Naive thymus-derived CD4-positive, alpha-beta T cell (primary cell): Measurements from ENCODE around the gene PPP1CB. TPM values are rescaled to one million over a fixed set of nuclear protein-coding genes. Genes with fewer than 3 reads are reported as not detected.
"Not testable (repeated sequence)": the region's sequence is repeated elsewhere in the genome, so short reads cannot be mapped to it uniquely, and the experiment has no call there.

Source experiments
- ATAC-seq: fragments of 150-1000 bp; cut with Tn5 transposase; 2 replicates; pipeline ENCODE4 v1.10.0; 2021; ENCODE audit warnings: mild to moderate bottlenecking, moderate library complexity
- CTCF ChIA-PET: fragments of 350-600 bp; sonication (Branson Sonifier 250); formaldehyde crosslinking; loops from one replicate; lab custom pipeline; 2021; ENCODE audit warnings: antibody characterized with exemption; lab: Charles Lee
- POLR2A ChIA-PET: fragments of 350-600 bp; sonication (Branson Sonifier 250); formaldehyde crosslinking; loops from one replicate; lab custom pipeline; 2021; ENCODE audit warnings: antibody characterized with exemption, inconsistent platforms; lab: Charles Lee
- DNase-seq, 9 donors: peaks; one replicate each; pipeline versions ENCODE4 v3.0.0 to v3.0.0-alpha.2; 2020 to 2022; ENCODE audit warnings: mixed read lengths in 1 of 9
- H3K27ac ChIP-seq: one replicate; pipeline ENCODE4 v1.7.0; 2013; ENCODE audit warnings: mild to moderate bottlenecking, low read depth, low read length, moderate library complexity
- H3K27me3 ChIP-seq, 2 donors: one replicate each; pipeline ENCODE4 v1.7.0; 2013; ENCODE audit warnings: low read length in 2 of 2, mild to moderate bottlenecking in 2 of 2, moderate library complexity in 2 of 2; ENCODE audit not compliant: control insufficient read depth in 2 of 2, insufficient read depth in 2 of 2
- H3K36me3 ChIP-seq, 3 experiments: 1 replicate in 2 of 3; 2 replicates in 1 of 3; pipeline ENCODE4 v1.7.0; 2013; ENCODE audit warnings: low read length in 3 of 3, mild to moderate bottlenecking in 3 of 3, moderate library complexity in 1 of 3; ENCODE audit not compliant: insufficient read depth in 3 of 3, control insufficient read depth in 2 of 3
- H3K4me1 ChIP-seq, 2 donors: one replicate each; pipeline ENCODE4 v1.7.0; 2013; ENCODE audit warnings: low read length in 2 of 2, mild to moderate bottlenecking in 2 of 2, moderate library complexity in 1 of 2; ENCODE audit not compliant: control insufficient read depth in 2 of 2, insufficient read depth in 2 of 2
- H3K4me3 ChIP-seq: 2 replicates; pipeline ENCODE4 v1.7.0; 2013; ENCODE audit warnings: mild to moderate bottlenecking, low read length
- H3K9me3 ChIP-seq, 3 experiments: 1 replicate in 2 of 3; 2 replicates in 1 of 3; pipeline ENCODE4 v1.7.0; 2013; ENCODE audit warnings: low read length in 3 of 3; ENCODE audit not compliant: control insufficient read depth in 2 of 3
- H3K27ac Mint-ChIP-seq, 9 donors: one replicate each; pipeline ENCODE4 v1.8.0; 2020 to 2022; ENCODE audit warnings: mixed read lengths in 9 of 9, mild to moderate bottlenecking in 8 of 9, moderate library complexity in 5 of 9, inconsistent platforms in 2 of 9
- H3K27me3 Mint-ChIP-seq, 5 donors: one replicate each; pipeline ENCODE4 v1.8.0; 2021 to 2022; ENCODE audit warnings: mixed read lengths in 5 of 5, mild to moderate bottlenecking in 1 of 5
- H3K36me3 Mint-ChIP-seq, 5 donors: one replicate each; pipeline ENCODE4 v1.8.0; 2020 to 2022; ENCODE audit warnings: mixed read lengths in 5 of 5, mild to moderate bottlenecking in 3 of 5, inconsistent platforms in 1 of 5
- H3K4me1 Mint-ChIP-seq, 7 donors: one replicate each; pipeline ENCODE4 v1.8.0; 2020 to 2022; ENCODE audit warnings: mixed read lengths in 7 of 7, mild to moderate bottlenecking in 3 of 7, inconsistent platforms in 1 of 7
- H3K4me3 Mint-ChIP-seq, 10 donors: one replicate each; pipeline ENCODE4 v1.8.0; 2020 to 2022; ENCODE audit warnings: mild to moderate bottlenecking in 10 of 10, mixed read lengths in 10 of 10, moderate library complexity in 6 of 10, inconsistent platforms in 2 of 10
- H3K9me3 Mint-ChIP-seq, 11 donors: one replicate each; pipeline ENCODE4 v1.8.0; 2020 to 2022; ENCODE audit warnings: mixed read lengths in 11 of 11, mild to moderate bottlenecking in 4 of 11, inconsistent platforms in 1 of 11, moderate library complexity in 1 of 11
- intact Hi-C, 2 donors: fragments of 100-400 bp; cut with micrococcal nuclease; formaldehyde crosslinking; loops; one replicate each; pipeline ENCODE4 v1.15.1; 2023
- polyA plus RNA-seq, 2 donors: library from polyadenylated mRNA; unstranded; fragments of 300-500 nt; fragmentation: Illumina TruSeq; gene quantifications; one replicate each; pipeline ENCODE4 v1.2.3, GENCODE V29; 2021
- total RNA-seq, 6 experiments: library from RNA in 5 of 6; stranded (reverse) in 5 of 6; gene quantifications; 1 replicate in 5 of 6; 2 replicates in 1 of 6; pipeline ENCODE4 v1.2.3 and lab custom pipeline; 2021 to 2026

The PPP1CB gene
- total and polyA plus RNA-seq, 7 experiments from 2014 or later, result 73.5 to 223 (median 209) TPM

GRCh38 chr2:28784570-28784969, 32.9 kb downstream of the PPP1CB start:
- H3K36me3 ChIP-seq, result peaks cover 0 to 58% (median 39%) of the 10 kb centered on the region in 3 experiments

GRCh38 chr2:28796620-28797019, 45.0 kb downstream of the PPP1CB start:
- Histone ChIP-seq H3K4me3 (no peak overlapping the region), H3K27ac (no peak overlapping the region), H3K9me3 (no peaks in the 10 kb centered on the region), H3K27me3 (no peaks in the 10 kb centered on the region), H3K36me3 (peaks cover 0 to 64% (median 0%) of the 10 kb centered on the region in 3 experiments), H3K4me1 (no peaks in the 10 kb centered on the region)
- Mint-ChIP-seq H3K36me3 (peaks cover 19 to 60% (median 51%) of the 10 kb centered on the region in 5 donors), H3K9me3 (peaks cover 0 to 10% (median 5%) of the 10 kb centered on the region in 11 donors), H3K27ac (peak overlapping the region in 2 of 9 donors; percentile 18 to 22), H3K27me3 (no peaks in the 10 kb centered on the region), H3K4me3 (peak overlapping the region in 2 of 10 donors; percentile 1 to 5), H3K4me1 (peaks cover 11 to 38% (median 31%) of the 10 kb centered on the region in 7 donors)
- no peak for ATAC-seq
- ChIA-PET CTCF (interaction anchor here (1.1 kb wide), 1 partner anchor 202 kb away, joined by 3 read pairs; no protein-coding TSS in a partner anchor), POLR2A (no interaction called here)
- no peak for DNase-seq
- intact Hi-C loops, result no loop called here

More at GRCh38 chr2:28784570-28784969, 32.9 kb downstream of the PPP1CB start:
- CTCF ChIA-PET, result interaction anchor here (0.6 kb wide), 1 partner anchor 175 kb away, joined by 3 read pairs; no protein-coding TSS in a partner anchor
- H3K27ac ChIP-seq, ATAC-seq, H3K4me3 Mint-ChIP-seq, H3K27me3 ChIP-seq, intact Hi-C loops, H3K9me3 ChIP-seq, H3K4me3 ChIP-seq, H3K9me3 Mint-ChIP-seq, H3K4me1 ChIP-seq, H3K27me3 Mint-ChIP-seq: not testable (repeated sequence)
- peak in 1 of 9 donors; percentile 13 for DNase-seq
- Mint-ChIP-seq H3K4me1 (peaks cover 6 to 23% (median 10%) of the 10 kb centered on the region in 7 donors), H3K36me3 (peaks cover 10 to 39% (median 30%) of the 10 kb centered on the region in 5 donors), H3K27ac (peak overlapping the region in 1 of 9 donors; percentile 51)
- POLR2A ChIA-PET, result interaction anchor here (0.7 to 1.0 kb wide), 4 partner anchors 9 to 198 kb away, joined by 3 to 4 read pairs (median 3); partner anchors contain the start of gene PPP1CB

GRCh38 chr2:28801726-28802125, 50.1 kb downstream of the PPP1CB start:
- intact Hi-C loops, result no loop called here
- CTCF ChIA-PET, result interaction anchor here (0.9 kb wide), 1 partner anchor 20 kb away, joined by 3 read pairs; no protein-coding TSS in a partner anchor
- Histone ChIP-seq H3K4me3 (no peak overlapping the region), H3K9me3 (no peaks in the 10 kb centered on the region), H3K27ac (no peak overlapping the region), H3K4me1 (no peaks in the 10 kb centered on the region), H3K36me3 (peaks cover 0 to 47% (median 0%) of the 10 kb centered on the region in 3 experiments), H3K27me3 (no peaks in the 10 kb centered on the region)
- peaks cover 6 to 45% (median 25%) of the 10 kb centered on the region in 5 donors for H3K36me3 Mint-ChIP-seq
- no peak overlapping the region for H3K27ac Mint-ChIP-seq
- POLR2A ChIA-PET, result no interaction called here
- peaks cover 0 to 6% (median 0%) of the 10 kb centered on the region in 11 donors for H3K9me3 Mint-ChIP-seq
- no peak overlapping the region for H3K4me3 Mint-ChIP-seq
- H3K4me1 Mint-ChIP-seq, result peaks cover 2 to 18% (median 11%) of the 10 kb centered on the region in 7 donors
- DNase-seq, result no peak
- ATAC-seq, result no peak
- H3K27me3 Mint-ChIP-seq, result no peaks in the 10 kb centered on the region

GRCh38 chr2:28802975-28803429, 51.4 kb downstream of the PPP1CB start:
- no peaks in the 10 kb centered on the region for H3K27me3 ChIP-seq
- Mint-ChIP-seq H3K4me3 (no peak overlapping the region), H3K4me1 (peaks cover 0 to 9% (median under 1%) of the 10 kb centered on the region in 7 donors), H3K27me3 (no peaks in the 10 kb centered on the region), H3K9me3 (peaks cover 0 to 2% (median 0%) of the 10 kb centered on the region in 11 donors), H3K27ac (peak overlapping the region in 2 of 9 donors; percentile 14 to 29), H3K36me3 (peaks cover 0 to 33% (median 13%) of the 10 kb centered on the region in 5 donors)
- no peaks in the 10 kb centered on the region for H3K4me1 ChIP-seq
- DNase-seq, result no peak
- CTCF ChIA-PET, result no interaction called here
- H3K9me3 ChIP-seq, result no peaks in the 10 kb centered on the region
- no peak overlapping the region for H3K27ac ChIP-seq
- H3K36me3 ChIP-seq, result peaks cover 0 to 36% (median 0%) of the 10 kb centered on the region in 3 experiments
- intact Hi-C loops, result no loop called here
- POLR2A ChIA-PET, result interaction anchor here (0.8 kb wide), 1 partner anchor 8 kb away, joined by 3 read pairs; no protein-coding TSS in a partner anchor
- no peak overlapping the region for H3K4me3 ChIP-seq
- no peak for ATAC-seq

- H3K4me3 ChIP-seq, result peak overlapping the region; percentile 63
- no peaks in the 10 kb centered on the region for H3K9me3 ChIP-seq
- H3K27me3 ChIP-seq, result no peaks in the 10 kb centered on the region
- intact Hi-C loops, result loop anchor here (1.0 to 10.0 kb wide), 8 partner anchors 11 to 417 kb away; partner anchors contain the start of genes PPP1CB (in 2 of the 2), TRMT61B (in 2 of the 2), CLIP4 (in 1 of the 2) and FOSL2 (in 1 of the 2)
- Mint-ChIP-seq H3K4me3 (peak overlapping the region; percentile 73 to 94 (median 84)), H3K36me3 (peaks cover 0 to 11% (median 4%) of the 10 kb centered on the region in 5 donors), H3K27ac (peak overlapping the region in 8 of 9 donors; percentile 11 to 73 (median 56)), H3K4me1 (peaks cover 7 to 23% (median 16%) of the 10 kb centered on the region in 7 donors), H3K27me3 (peaks cover 0 to 8% (median 0%) of the 10 kb centered on the region in 5 donors), H3K9me3 (no peaks in the 10 kb centered on the region)
- peak overlapping the region; percentile 50 for H3K27ac ChIP-seq
- no peak for ATAC-seq
- ChIA-PET POLR2A (interaction anchor here (0.5 to 1.4 kb wide), 4 partner anchors 12 to 256 kb away, joined by 3 to 9 read pairs (median 3); partner anchors contain the start of gene TRMT61B), CTCF (interaction anchor here (0.7 to 1.1 kb wide), 2 partner anchors 215 to 559 kb away, joined by 3 to 4 read pairs; no protein-coding TSS in a partner anchor)
- H3K4me1 ChIP-seq, result peaks cover 5 to 9% of the 10 kb centered on the region in 2 donors
- H3K36me3 ChIP-seq, result peaks cover 0 to 5% (median 0%) of the 10 kb centered on the region in 3 experiments
- DNase-seq, result no peak
These were observed 58.3 kb downstream of the PPP1CB start for GRCh38 chr2:28809927-28810326.
